ENCODE results near the gene DOCK1.

Gene DOCK1

GRCh38 chr10:127254276-127254675, 349.0 kb downstream of the DOCK1 start:
- ATAC-seq (ENCODE audit: low read depth) (no peak), DNase-seq (ENCODE audit: low spot score) (no peak)
- H3K4me3 ChIP-seq (ENCODE audit: severe bottlenecking), result no peak overlapping the region
- H3K27me3 ChIP-seq (ENCODE audit: insufficient read depth, poor library complexity, severe bottlenecking), result no peaks in the 10 kb centered on the region
- 0 out of 2 replicates have a peak, but pooled peaks cover 4% of the 10 kb centered on the region for H3K36me3 ChIP-seq (ENCODE audit: low read depth)
- H3K27ac ChIP-seq (ENCODE audit: poor library complexity, severe bottlenecking), result no peak overlapping the region
- H3K4me1 ChIP-seq (ENCODE audit: insufficient read depth, poor library complexity, severe bottlenecking), result no peaks in the 10 kb centered on the region
- TF ChIP-seq CTCF (IDR thresholded peaks at IDR 0.05; ENCODE audit: poor library complexity, severe bottlenecking), result no peak
- H3K9me3 ChIP-seq (ENCODE audit: severe bottlenecking), result no peaks in the 10 kb centered on the region

DNA sequence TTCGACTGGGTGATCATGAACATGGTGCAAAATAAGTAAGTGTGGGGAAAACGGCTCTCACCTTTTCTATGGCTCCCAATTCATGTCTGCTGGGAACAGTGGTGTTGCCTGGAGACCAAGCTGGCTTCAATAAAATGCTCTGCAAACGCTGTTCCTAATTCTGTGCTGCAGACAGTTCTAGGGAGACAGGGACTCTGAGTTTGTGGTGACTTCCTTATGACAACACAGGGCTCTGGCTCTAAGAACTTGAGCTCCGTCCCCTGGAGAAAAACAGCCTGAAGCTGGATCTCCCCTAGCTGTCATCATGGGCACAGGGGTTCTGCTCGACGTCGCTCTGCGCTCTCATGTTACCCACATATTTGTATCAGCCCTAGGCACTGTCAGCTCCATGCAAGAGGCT, 352.2 kb downstream of the DOCK1 start:
- Histone ChIP-seq H3K4me3 (ENCODE audit: severe bottlenecking) (no peak overlapping the region), H3K36me3 (ENCODE audit: low read depth) (no peaks in the 10 kb centered on the region), H3K9me3 (ENCODE audit: severe bottlenecking) (no peaks in the 10 kb centered on the region), H3K27ac (ENCODE audit: poor library complexity, severe bottlenecking) (no peak overlapping the region), H3K27me3 (ENCODE audit: insufficient read depth, poor library complexity, severe bottlenecking) (no peaks in the 10 kb centered on the region), H3K4me1 (ENCODE audit: insufficient read depth, poor library complexity, severe bottlenecking) (no peaks in the 10 kb centered on the region)
- TF ChIP-seq CTCF (IDR thresholded peaks at IDR 0.05; ENCODE audit: poor library complexity, severe bottlenecking), result no peak
- DNase-seq (ENCODE audit: low spot score) (no peak), ATAC-seq (ENCODE audit: low read depth) (no peak)

- H3K27me3 ChIP-seq (ENCODE audit: insufficient read depth, poor library complexity, severe bottlenecking), result no peaks in the 10 kb centered on the region
- no peaks in the 10 kb centered on the region for H3K36me3 ChIP-seq (ENCODE audit: low read depth)
- TF ChIP-seq CTCF (IDR thresholded peaks at IDR 0.05; ENCODE audit: poor library complexity, severe bottlenecking), result no peak
- DNase-seq (ENCODE audit: low spot score), result no peak
- no peaks in the 10 kb centered on the region for H3K4me1 ChIP-seq (ENCODE audit: insufficient read depth, poor library complexity, severe bottlenecking)
- H3K4me3 ChIP-seq (ENCODE audit: severe bottlenecking), result no peak overlapping the region
- no peak overlapping the region for H3K27ac ChIP-seq (ENCODE audit: poor library complexity, severe bottlenecking)
- H3K9me3 ChIP-seq (ENCODE audit: severe bottlenecking), result no peaks in the 10 kb centered on the region
- ATAC-seq (ENCODE audit: low read depth), result no peak
Observed at GRCh38 chr10:127259347-127259746, 354.1 kb downstream of the DOCK1 start.

DNA sequence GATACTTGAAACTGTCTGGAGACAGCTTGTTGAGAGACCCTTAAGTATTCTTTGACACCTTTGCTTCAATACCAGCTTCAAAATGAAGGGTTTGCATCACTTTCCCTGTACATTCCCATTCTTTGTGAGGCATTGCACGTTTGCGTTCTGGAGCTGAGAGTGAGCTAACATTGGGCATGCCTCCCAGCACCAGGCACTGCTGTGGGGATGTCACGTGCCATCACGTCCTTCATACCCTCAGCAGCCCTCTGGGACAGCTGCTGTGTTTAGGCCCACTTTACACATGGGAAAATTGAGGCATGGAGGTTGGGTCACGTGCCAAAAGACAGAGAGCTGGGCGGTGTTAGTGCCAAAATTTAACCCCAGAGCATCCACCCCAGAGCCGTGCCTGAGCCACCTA, 357.4 kb downstream of the DOCK1 start:
- Histone ChIP-seq H3K4me1 (ENCODE audit: insufficient read depth, poor library complexity, severe bottlenecking) (no peaks in the 10 kb centered on the region), H3K27me3 (ENCODE audit: insufficient read depth, poor library complexity, severe bottlenecking) (no peaks in the 10 kb centered on the region), H3K27ac (ENCODE audit: poor library complexity, severe bottlenecking) (no peak overlapping the region), H3K9me3 (ENCODE audit: severe bottlenecking) (no peaks in the 10 kb centered on the region), H3K4me3 (ENCODE audit: severe bottlenecking) (no peak overlapping the region), H3K36me3 (ENCODE audit: low read depth) (no peaks in the 10 kb centered on the region)
- no peak for ATAC-seq (ENCODE audit: low read depth)
- no peak for DNase-seq (ENCODE audit: low spot score)
- TF ChIP-seq CTCF (IDR thresholded peaks at IDR 0.05; ENCODE audit: poor library complexity, severe bottlenecking), result no peak

DNA sequence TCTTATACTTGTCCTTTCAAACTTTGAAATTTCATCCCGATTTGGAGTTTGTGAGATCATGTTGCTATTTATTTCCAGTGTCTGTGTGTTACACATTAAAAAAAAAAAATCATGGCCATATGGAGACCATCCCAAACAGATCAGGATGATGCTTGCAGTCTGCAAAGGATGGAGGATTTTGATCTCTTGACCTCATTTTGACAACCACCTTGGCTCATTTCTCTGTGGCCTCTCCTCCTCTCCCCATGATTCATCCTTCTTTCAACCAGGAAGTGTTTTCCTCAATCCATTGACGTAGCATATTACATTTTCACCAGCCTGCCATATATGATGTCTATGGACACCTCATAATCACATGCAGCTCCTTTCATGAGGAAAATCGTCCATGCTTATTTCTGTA, 360.1 kb downstream of the DOCK1 start:
- Histone ChIP-seq H3K27ac (ENCODE audit: poor library complexity, severe bottlenecking) (no peak overlapping the region), H3K4me3 (ENCODE audit: severe bottlenecking) (no peak overlapping the region), H3K27me3 (ENCODE audit: insufficient read depth, poor library complexity, severe bottlenecking) (no peaks in the 10 kb centered on the region), H3K4me1 (ENCODE audit: insufficient read depth, poor library complexity, severe bottlenecking) (no peaks in the 10 kb centered on the region), H3K36me3 (ENCODE audit: low read depth) (no peaks in the 10 kb centered on the region), H3K9me3 (ENCODE audit: severe bottlenecking) (no peaks in the 10 kb centered on the region)
- ATAC-seq (ENCODE audit: low read depth) (no peak), DNase-seq (ENCODE audit: low spot score) (no peak)
- no peak for TF ChIP-seq CTCF (IDR thresholded peaks at IDR 0.05; ENCODE audit: poor library complexity, severe bottlenecking)

Measured in RWPE2 (cell line).